Neural cell (in vitro differentiated cells): ENCODE measurements around the gene CCDC144A. TPM values are rescaled to one million over a fixed set of nuclear protein-coding genes. Genes with fewer than 3 reads are reported as not detected.
"Not testable (repeated sequence)": the region's sequence is repeated elsewhere in the genome, so short reads cannot be mapped to it uniquely, and the experiment has no call there.

Experiments
- H2AFZ ChIP-seq: fragments of 200-600, 300-800 bp; sonication (generic), shearing (Covaris generic); 2 replicates; pipeline ENCODE4 v1.6.0; 2014; ENCODE audit warnings: low read depth, mild to moderate bottlenecking, antibody characterized with exemption, low read length, moderate library complexity
- H3F3A ChIP-seq: fragments of 200-600 bp; shearing (Covaris generic); 2 replicates; pipeline ENCODE4 v1.6.1; 2016; ENCODE audit warnings: mild to moderate bottlenecking, moderate library complexity, mixed read lengths, antibody characterized with exemption, low read length; ENCODE audit not compliant: insufficient read depth, poor library complexity, severe bottlenecking
- H3K27ac ChIP-seq: fragments of 200-600, 300-800 bp; sonication (generic), shearing (Covaris generic); 2 replicates; pipeline ENCODE4 v1.5.1; 2014; ENCODE audit warnings: mild to moderate bottlenecking, low read length, moderate library complexity
- H3K27me3 ChIP-seq: fragments of 300-800, 200-600 bp; sonication (generic), shearing (Covaris generic); 2 replicates; pipeline ENCODE4 v1.6.0; 2014; ENCODE audit warnings: mild to moderate bottlenecking, low read depth, low read length, moderate library complexity; ENCODE audit not compliant: insufficient read depth
- H3K36me3 ChIP-seq: fragments of 300-800, 200-600 bp; sonication (generic), shearing (Covaris generic); 2 replicates; pipeline ENCODE4 v1.5.1; 2014; ENCODE audit warnings: mild to moderate bottlenecking, antibody characterized with exemption, low read length, moderate library complexity; ENCODE audit not compliant: insufficient read depth
- H3K4me2 ChIP-seq: fragments of 300-800, 200-600 bp; sonication (generic), shearing (Covaris generic); 2 replicates; pipeline ENCODE4 v1.6.0; 2014; ENCODE audit warnings: mild to moderate bottlenecking, low read length
- H3K4me3 ChIP-seq: fragments of 300-800, 200-600 bp; sonication (generic), shearing (Covaris generic); 2 replicates; pipeline ENCODE4 v1.5.1; 2014; ENCODE audit warnings: mild to moderate bottlenecking, low read length, moderate library complexity
- H3K79me2 ChIP-seq: fragments of 200-600 bp; shearing (Covaris generic); replicated peaks from 2 replicates; pipeline ENCODE4 v1.6.0; 2014; ENCODE audit warnings: mild to moderate bottlenecking, low read length, moderate library complexity; ENCODE audit not compliant: insufficient read depth
- H3K9ac ChIP-seq: fragments of 300-800, 200-600 bp; sonication (generic), shearing (Covaris generic); 2 replicates; pipeline ENCODE4 v1.6.1; 2016; ENCODE audit warnings: mild to moderate bottlenecking, low read length, mixed read lengths
- H3K9me2 ChIP-seq: fragments of 200-600 bp; shearing (Covaris generic); 2 replicates; pipeline ENCODE4 v1.6.1; 2016; ENCODE audit warnings: mild to moderate bottlenecking, low read length, mixed read lengths; ENCODE audit not compliant: insufficient read depth
- H3K9me3 ChIP-seq: fragments of 200-600, 300-800 bp; sonication (generic), shearing (Covaris generic); 2 replicates; pipeline ENCODE4 v1.6.1; 2016; ENCODE audit warnings: mild to moderate bottlenecking, mixed run types, low read length, moderate library complexity, mixed read lengths
- H4K20me1 ChIP-seq: fragments of 200-600 bp; shearing (Covaris generic); 2 replicates; pipeline ENCODE4 v1.6.1; 2016; ENCODE audit warnings: mild to moderate bottlenecking, mixed run types; ENCODE audit not compliant: insufficient read depth
- polyA plus RNA-seq: library from polyadenylated mRNA; depleted of rRNA; stranded (reverse); fragments of >200 nt; gene quantifications from 2 replicates; pipeline ENCODE4 v1.2.3, GENCODE V29; 2014

The CCDC144A gene
- polyA plus RNA-seq, 1 donor from 2014 or later, result 3.2 TPM

- H3F3A ChIP-seq, H3K9ac ChIP-seq, H3K4me2 ChIP-seq, H3K36me3 ChIP-seq, H3K9me2 ChIP-seq, H3K9me3 ChIP-seq, H3K27ac ChIP-seq, H2AFZ ChIP-seq, H4K20me1 ChIP-seq, H3K79me2 ChIP-seq, H3K4me3 ChIP-seq, H3K27me3 ChIP-seq: not testable (repeated sequence)
Measured at GRCh38 chr17:16794215-16794614, 104.2 kb downstream of the CCDC144A start.

GRCh38 chr17:16795894-16796293 is 105.9 kb downstream of the CCDC144A start:
- not testable (repeated sequence) for H3K36me3 ChIP-seq, H2AFZ ChIP-seq, H3K79me2 ChIP-seq, H3F3A ChIP-seq, H3K9me2 ChIP-seq, H4K20me1 ChIP-seq, H3K27ac ChIP-seq, H3K9ac ChIP-seq, H3K27me3 ChIP-seq, H3K4me2 ChIP-seq, H3K9me3 ChIP-seq, H3K4me3 ChIP-seq

- H3K9ac ChIP-seq, H4K20me1 ChIP-seq, H3K27ac ChIP-seq, H3F3A ChIP-seq, H3K36me3 ChIP-seq, H3K27me3 ChIP-seq, H3K9me2 ChIP-seq, H3K4me2 ChIP-seq, H3K4me3 ChIP-seq, H3K79me2 ChIP-seq, H3K9me3 ChIP-seq, H2AFZ ChIP-seq: not testable (repeated sequence)
Measured at GRCh38 chr17:16804851-16805250, 114.8 kb downstream of the CCDC144A start.

GRCh38 chr17:16806599-16806998 is 116.6 kb downstream of the CCDC144A start:
- not testable (repeated sequence) for H3K27me3 ChIP-seq, H3K79me2 ChIP-seq, H3K9ac ChIP-seq, H3K9me2 ChIP-seq, H3K4me2 ChIP-seq, H3F3A ChIP-seq, H4K20me1 ChIP-seq, H3K27ac ChIP-seq, H3K4me3 ChIP-seq, H3K36me3 ChIP-seq, H3K9me3 ChIP-seq, H2AFZ ChIP-seq

GRCh38 chr17:16807620-16808019 is 117.6 kb downstream of the CCDC144A start:
- H3K9me2 ChIP-seq, H4K20me1 ChIP-seq, H2AFZ ChIP-seq: not testable (repeated sequence)

GRCh38 chr17:16810236-16810635 is 120.2 kb downstream of the CCDC144A start:
- H3K9me3 ChIP-seq, H4K20me1 ChIP-seq, H3K9ac ChIP-seq, H3K79me2 ChIP-seq, H3K27me3 ChIP-seq, H3K4me2 ChIP-seq, H3K9me2 ChIP-seq, H3F3A ChIP-seq, H3K27ac ChIP-seq, H3K4me3 ChIP-seq, H3K36me3 ChIP-seq, H2AFZ ChIP-seq: not testable (repeated sequence)

More at GRCh38 chr17:16807620-16808019, 117.6 kb downstream of the CCDC144A start:
- not testable (repeated sequence) for H3K36me3 ChIP-seq, H3K9ac ChIP-seq, H3K9me3 ChIP-seq, H3F3A ChIP-seq, H3K27ac ChIP-seq, H3K79me2 ChIP-seq, H3K27me3 ChIP-seq, H3K4me2 ChIP-seq, H3K4me3 ChIP-seq

GRCh38 chr17:16812126-16812525 is 122.1 kb downstream of the CCDC144A start:
- H3K27ac ChIP-seq, H3K4me2 ChIP-seq, H3F3A ChIP-seq, H3K79me2 ChIP-seq, H2AFZ ChIP-seq, H4K20me1 ChIP-seq, H3K9ac ChIP-seq, H3K9me3 ChIP-seq, H3K36me3 ChIP-seq, H3K27me3 ChIP-seq, H3K4me3 ChIP-seq, H3K9me2 ChIP-seq: not testable (repeated sequence)
